Mucosa of descending colon (tissue), 3 donors: ENCODE measurements around the gene COL12A1. TPM values are rescaled to one million over a fixed set of nuclear protein-coding genes. Genes with fewer than 3 reads are reported as not detected.

Experiments
- ATAC-seq: fragments of 200-7000 bp; cut with Tn5 transposase; one replicate; pipeline ENCODE4 v1.9.1; 2020; ENCODE audit warnings: mild to moderate bottlenecking, moderate library complexity
- DNase-seq, 3 donors: peaks; one replicate each; pipeline ENCODE4 v3.0.0-alpha.2; 2020
- H3K36me3 ChIP-seq: fragments of 200-600 bp; one replicate; pipeline ENCODE4 v1.8.0; 2021; ENCODE audit warnings: low read depth, mild to moderate bottlenecking
- H3K4me1 ChIP-seq: fragments of 200-600 bp; one replicate; pipeline ENCODE4 v1.8.0; 2021; ENCODE audit warnings: low read depth, mild to moderate bottlenecking
- H3K4me3 ChIP-seq: fragments of 200-600 bp; one replicate; pipeline ENCODE4 v1.8.0; 2021; ENCODE audit warnings: mild to moderate bottlenecking
- H3K9me3 ChIP-seq: fragments of 200-600 bp; one replicate; pipeline ENCODE4 v1.8.0; 2021; ENCODE audit warnings: mild to moderate bottlenecking
- CTCF ChIP-seq: fragments of 200-600 bp; IDR thresholded peaks from one replicate; pipeline ENCODE4 v1.8.0; 2022; ENCODE audit warnings: antibody characterized with exemption, mild to moderate bottlenecking
- intact Hi-C, 2 donors: fragments of 100-400 bp; cut with DNase I in 1 of 2; cut with micrococcal nuclease in 1 of 2; formaldehyde crosslinking; loops; one replicate each; pipeline versions ENCODE4 v1.11.0 to v1.11.1; 2022; cut with DNase I, micrococcal nuclease
- total RNA-seq, 3 donors: library from RNA; stranded (reverse); fragmentation: NEBNext Ultra II Directional in 2 of 3; extraction: Animal tissue kit (Norgen Biotek cat#: 25700) in 2 of 3; gene quantifications; one replicate each; pipeline versions ENCODE4 v1.2.1 to v1.2.4, GENCODE V29; 2021 to 2023
- donor health status: DM: no; HTN: no; CAD: no; lungs with moderate emphysema.
- donor health status: DM: no; HTN: no; CAD: no.
- donor health status: DM: no; HTN: yes; CAD: no.

COL12A1 gene
- total RNA-seq, 3 donors from 2014 or later = 6.1 to 80.9 (median 15.7) TPM

- DNase-seq (no peak), ATAC-seq (no peak)
- Histone ChIP-seq H3K4me3 (no peak overlapping the region), H3K4me1 (no peaks in the 10 kb centered on the region), H3K36me3 (no peaks in the 10 kb centered on the region), H3K9me3 (no peaks in the 10 kb centered on the region)
- intact Hi-C loops = no loop called here
- no peak for TF ChIP-seq CTCF
These were observed 59.9 kb downstream of the COL12A1 start for GRCh38 chr6:75145976-75146375.

GRCh38 chr6:75145211-75145610, 60.6 kb downstream of the COL12A1 start:
- no peaks in the 10 kb centered on the region for H3K9me3 ChIP-seq
- H3K4me3 ChIP-seq = no peak overlapping the region
- DNase-seq (no peak), ATAC-seq (no peak)
- no peaks in the 10 kb centered on the region for H3K4me1 ChIP-seq
- intact Hi-C loops = no loop called here
- TF ChIP-seq CTCF = no peak
- no peaks in the 10 kb centered on the region for H3K36me3 ChIP-seq

GRCh38 chr6:75144386-75144785, 61.5 kb downstream of the COL12A1 start:
- TF ChIP-seq CTCF = no peak
- H3K4me1 ChIP-seq = no peaks in the 10 kb centered on the region
- no peak overlapping the region for H3K4me3 ChIP-seq
- no peaks in the 10 kb centered on the region for H3K36me3 ChIP-seq
- intact Hi-C loops = no loop called here
- DNase-seq = no peak
- no peaks in the 10 kb centered on the region for H3K9me3 ChIP-seq
- no peak for ATAC-seq

DNA sequence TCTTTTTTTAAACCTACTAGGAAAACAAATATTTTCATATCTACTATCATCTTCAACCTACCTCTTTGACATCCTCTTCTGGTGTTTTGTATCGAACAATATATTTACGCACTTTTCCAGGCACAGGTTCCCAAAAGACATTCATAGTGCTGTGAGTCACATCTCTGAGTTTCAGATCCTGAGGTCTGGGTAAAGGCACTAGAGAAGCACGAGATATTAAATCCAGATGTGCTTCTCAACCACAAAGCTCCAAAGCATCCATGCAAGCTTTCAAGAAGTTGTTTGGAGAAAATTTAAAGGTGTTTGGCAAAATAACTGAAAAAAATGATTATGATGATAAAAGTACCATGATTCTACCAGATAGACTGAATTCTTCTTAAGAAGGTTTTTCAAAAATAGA, 62.7 kb downstream of the COL12A1 start:
- intact Hi-C loops = no loop called here
- TF ChIP-seq CTCF = no peak
- no peak for DNase-seq

DNA sequence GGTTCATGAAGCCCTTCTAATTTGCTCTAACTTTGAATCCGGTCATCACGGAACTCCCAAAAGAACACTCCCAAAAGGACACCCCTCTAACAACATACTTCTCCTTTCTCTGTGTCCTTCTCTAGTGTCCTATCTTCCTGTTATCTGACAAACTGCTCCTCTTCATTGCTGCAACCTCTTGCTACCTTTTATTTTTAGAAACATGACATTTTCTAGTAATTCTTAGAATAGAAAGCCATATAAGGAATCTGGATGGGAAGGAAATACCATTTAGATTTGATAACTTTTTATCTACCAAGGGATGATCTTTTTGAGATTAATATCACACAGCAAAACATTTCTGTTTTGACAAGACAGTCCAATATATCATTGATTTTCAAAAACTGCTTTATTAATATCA, 63.1 kb downstream of the COL12A1 start:
- ATAC-seq = no peak

More for the DNA sequence above, 62.7 kb downstream of the COL12A1 start:
- Histone ChIP-seq H3K9me3 (no peaks in the 10 kb centered on the region), H3K4me3 (no peak overlapping the region), H3K36me3 (no peaks in the 10 kb centered on the region), H3K4me1 (no peaks in the 10 kb centered on the region)
- ATAC-seq = no peak

More for the DNA sequence above, 63.1 kb downstream of the COL12A1 start:
- H3K4me1 ChIP-seq = no peaks in the 10 kb centered on the region
- DNase-seq = no peak
- intact Hi-C loops = no loop called here
- H3K9me3 ChIP-seq = no peaks in the 10 kb centered on the region
- TF ChIP-seq CTCF = no peak
- no peaks in the 10 kb centered on the region for H3K36me3 ChIP-seq
- H3K4me3 ChIP-seq = no peak overlapping the region
